HCEC 1CT (cell line): Measurements from ENCODE around the gene ARHGEF39.

Experiments used
- DNase-seq: peaks from one replicate; pipeline ENCODE4 v3.0.0-alpha.2; 2017

The ARHGEF39 gene, protein sequence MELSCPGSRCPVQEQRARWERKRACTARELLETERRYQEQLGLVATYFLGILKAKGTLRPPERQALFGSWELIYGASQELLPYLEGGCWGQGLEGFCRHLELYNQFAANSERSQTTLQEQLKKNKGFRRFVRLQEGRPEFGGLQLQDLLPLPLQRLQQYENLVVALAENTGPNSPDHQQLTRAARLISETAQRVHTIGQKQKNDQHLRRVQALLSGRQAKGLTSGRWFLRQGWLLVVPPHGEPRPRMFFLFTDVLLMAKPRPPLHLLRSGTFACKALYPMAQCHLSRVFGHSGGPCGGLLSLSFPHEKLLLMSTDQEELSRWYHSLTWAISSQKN

DNA sequence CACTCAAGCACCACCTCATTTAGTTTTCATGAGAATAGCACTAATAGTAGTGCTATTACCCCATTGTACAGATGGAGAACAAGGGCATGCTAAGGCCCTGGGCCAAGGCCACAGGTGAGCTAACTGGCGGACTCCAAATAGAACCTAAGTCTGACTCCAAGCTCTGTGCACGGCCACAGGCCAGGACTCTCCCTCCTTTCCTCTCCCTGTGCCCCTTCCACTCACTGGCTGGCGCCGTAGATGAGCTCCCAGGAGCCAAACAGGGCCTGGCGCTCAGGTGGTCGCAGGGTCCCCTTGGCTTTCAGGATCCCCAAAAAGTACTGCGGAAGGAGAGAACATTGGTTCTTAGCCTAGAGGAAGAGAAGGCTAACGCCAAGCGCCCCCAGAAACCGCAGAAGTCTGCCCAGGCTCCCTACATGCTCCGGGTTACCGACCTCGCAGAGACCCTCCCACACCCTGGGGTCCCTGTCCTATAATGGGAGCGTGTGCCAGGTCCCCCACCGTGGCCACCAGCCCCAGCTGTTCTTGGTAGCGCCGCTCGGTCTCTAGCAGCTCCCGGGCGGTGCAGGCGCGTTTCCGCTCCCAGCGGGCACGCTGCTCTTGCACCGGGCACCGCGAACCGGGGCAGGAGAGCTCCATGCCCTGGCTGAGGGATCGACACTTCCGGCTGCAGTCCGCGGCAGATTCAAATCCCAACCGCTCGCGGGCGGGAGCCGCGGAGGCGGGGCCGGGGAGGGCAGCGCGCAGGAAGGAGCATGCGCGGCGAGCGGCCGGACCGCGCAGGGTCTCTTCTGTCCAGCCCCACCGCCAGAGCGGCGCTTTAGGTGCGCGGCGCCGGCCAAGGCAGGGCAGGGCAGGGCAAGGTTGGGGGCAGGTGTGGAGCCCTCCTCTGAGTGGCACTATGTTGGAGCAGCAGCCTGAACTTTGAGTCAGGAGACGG, at the start of gene ARHGEF39:
Gene ARHGEF39 (minus strand): TSS at position 665 of the 940 bp plus-strand sequence. CDS start 26 bp downstream, at position 639.
- DNase-seq, result peak; percentile 83

DNA sequence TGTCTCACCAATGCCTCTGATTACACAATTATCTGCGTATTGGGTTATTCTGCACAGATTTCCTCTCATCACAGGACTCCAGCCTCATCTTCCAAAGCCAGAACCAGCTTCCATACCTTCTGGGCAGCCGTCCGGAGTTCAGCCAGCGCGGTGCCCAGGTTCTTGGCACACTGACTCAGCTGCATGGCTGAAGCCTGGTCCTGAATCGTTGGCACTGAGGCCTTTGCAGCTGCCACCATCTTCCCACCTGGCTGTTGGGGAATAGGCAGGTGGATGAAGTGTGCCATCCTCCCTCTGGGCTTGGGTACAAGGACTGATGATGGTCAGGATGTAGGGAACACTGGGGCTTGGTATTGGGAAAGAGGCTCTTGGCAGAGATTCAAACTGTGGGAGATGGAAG, 49.1 kb upstream of the ARHGEF39 start:
- no peak for DNase-seq

DNA sequence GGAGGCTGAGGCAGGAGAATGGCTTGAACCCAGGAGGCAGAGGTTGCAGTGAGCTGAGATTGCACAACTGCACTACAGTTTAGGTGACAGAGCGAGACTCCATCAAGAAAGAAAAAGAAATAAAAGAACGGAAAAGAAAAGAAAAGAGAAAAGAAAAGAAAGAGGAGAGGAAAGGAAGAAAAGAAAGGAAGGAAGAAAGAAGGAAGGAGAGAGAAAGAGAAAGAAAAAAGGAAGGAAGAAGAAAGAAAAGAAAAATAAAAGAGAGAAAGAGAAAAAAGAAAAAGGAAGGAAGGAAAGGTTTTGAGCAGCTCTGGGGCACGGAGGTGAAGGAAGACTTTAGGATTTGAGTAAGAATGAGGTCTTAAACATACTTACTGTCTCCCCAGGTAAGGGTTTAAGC, 48.6 kb upstream of the ARHGEF39 start:
- no peak for DNase-seq

DNA sequence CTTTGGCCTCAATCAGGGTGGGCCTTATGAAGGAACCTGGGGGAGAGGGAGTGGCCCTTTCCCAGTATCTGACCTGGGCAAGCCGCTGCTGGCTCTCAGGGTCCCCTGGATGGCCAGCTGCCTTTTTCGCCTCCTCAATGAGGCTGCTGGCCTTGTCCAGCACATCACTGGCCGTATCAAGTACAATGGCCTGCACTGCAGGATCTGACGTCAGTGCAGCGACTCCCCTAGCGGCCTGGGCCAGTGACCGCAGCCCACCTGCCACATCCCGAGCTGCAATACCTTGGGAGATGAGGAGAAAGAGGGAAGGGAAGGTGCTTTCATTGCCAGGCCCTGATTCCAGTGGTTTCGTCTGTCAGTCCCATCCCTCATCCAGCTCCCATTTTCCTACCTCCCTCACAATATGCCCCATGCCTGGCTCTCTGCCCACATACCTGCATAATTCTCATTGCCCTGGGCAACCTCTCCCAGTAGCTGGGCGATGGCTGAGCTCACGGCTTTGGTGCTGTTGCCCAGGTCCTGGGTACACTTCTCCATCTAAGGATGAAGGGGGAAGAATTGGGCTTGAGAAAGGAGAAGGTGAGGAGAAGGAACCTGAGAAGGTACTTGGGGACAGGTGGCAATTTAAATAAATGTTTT, 47.9 kb upstream of the ARHGEF39 start:
- no peak for DNase-seq

DNA sequence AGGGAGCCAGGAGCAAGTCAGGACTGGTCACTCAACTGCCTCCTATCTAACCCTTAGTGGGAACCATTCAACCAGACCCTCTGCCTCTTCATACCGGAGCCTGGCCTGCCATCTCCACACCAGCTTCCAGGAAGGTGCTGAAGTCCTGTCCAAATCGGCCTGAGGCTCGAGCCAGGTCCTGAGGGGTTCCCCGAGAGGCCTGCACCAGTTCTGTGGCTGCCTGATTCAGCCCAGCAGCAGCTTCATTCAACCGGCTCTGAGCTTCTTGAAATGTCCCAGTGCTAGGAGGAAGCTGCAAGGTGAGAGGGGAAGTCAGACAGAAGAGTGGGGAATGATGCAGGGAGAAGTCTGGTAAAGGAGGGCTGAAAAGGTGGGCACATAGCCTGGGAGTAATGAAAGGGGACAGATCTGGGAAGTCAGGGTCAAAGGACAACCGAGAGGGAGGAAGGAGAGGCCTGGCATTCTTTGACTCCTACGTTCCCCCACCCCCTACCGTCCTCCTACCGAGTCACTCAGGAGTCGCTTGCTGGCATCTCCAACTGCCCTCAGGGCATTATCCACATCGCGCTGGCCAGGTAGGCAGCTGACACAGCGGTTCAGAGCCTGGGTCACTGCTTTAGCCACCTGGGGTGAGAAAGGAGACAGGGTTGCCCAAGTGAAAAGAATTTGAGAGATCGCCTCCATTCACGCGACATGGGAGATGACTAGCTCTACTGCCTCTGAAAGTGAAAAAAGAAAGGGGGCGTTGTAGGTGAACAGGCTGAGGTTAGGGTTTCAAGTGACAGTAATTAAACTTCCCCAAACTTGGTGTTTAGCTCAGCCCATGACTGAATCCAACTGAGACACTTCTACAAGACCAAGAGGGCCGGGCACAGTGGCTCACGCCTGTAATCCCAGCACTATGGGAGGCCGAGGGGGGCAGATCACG, 46.8 kb upstream of the ARHGEF39 start:
- DNase-seq, result no peak

DNA sequence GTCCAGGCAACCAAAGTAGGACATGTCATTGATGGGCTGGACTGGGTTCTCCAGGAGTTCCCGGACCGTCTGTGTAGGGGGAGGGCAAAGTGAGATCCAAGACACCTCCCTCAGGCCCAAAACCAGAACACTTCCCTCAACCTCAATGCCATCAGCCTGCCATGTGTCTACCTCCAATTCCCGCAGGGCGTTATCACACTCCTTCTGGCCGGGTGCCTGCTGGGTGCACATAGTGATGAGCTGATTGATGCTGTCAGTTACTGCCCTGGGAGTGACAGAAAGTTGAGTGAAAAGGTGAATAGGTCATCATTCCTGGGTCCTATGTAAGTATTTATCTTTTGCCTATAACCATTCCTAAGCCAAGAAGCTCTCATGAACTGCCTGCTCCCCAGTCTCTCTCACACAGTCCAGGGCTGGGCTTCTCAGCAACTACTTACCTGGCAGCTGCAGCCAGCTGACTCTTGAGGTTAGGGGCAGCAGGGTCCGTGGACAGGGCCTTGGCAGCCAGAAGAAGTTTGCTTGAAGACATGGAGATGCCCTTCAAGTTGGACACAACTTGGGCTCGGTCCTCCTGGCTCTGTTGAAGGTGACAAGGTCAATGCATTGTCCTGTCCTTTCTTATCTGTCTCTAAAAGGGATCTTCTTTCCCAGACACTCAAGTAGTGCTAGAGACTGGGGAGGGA, 46.0 kb upstream of the ARHGEF39 start:
- DNase-seq, result no peak

DNA sequence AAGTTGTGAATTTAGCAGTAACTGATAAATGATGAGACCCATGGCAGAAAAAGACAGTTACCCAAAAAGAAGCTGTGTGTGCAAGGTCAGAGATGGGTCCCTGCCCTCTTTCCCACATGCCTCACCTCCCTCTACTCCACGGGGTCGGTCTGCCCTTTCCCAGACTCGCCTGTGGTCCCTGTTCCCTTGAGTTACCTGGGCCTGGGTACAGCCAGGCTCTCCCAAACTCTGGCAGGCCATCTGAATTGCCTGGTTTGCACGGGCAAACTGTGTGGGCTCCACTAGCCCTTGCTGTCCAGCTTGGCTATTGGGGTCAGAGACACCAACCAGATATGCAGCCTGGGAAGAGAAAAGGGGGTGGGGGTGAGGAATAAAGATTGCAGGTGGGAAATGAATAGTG, 43.2 kb upstream of the ARHGEF39 start:
- no peak for DNase-seq

DNA sequence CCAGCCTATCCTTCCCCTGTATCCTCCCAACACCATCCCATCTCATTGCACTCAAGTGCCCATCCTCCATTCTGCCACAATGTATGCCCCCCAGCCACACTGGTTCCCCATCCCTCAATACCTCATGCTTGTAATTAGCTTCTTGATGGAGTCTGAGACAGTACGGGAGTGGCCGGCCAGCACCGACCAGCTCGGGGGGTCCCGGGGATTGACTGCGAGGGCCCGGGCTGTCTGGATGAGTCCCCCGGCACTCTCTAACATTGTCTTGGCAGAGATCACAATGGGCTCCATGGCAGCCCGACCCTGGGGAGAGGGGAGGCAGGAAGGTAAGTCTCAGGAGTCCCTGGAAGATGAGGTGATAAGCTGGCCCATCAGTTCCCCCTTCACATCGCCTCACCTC, 42.0 kb upstream of the ARHGEF39 start:
- no peak for DNase-seq

DNA sequence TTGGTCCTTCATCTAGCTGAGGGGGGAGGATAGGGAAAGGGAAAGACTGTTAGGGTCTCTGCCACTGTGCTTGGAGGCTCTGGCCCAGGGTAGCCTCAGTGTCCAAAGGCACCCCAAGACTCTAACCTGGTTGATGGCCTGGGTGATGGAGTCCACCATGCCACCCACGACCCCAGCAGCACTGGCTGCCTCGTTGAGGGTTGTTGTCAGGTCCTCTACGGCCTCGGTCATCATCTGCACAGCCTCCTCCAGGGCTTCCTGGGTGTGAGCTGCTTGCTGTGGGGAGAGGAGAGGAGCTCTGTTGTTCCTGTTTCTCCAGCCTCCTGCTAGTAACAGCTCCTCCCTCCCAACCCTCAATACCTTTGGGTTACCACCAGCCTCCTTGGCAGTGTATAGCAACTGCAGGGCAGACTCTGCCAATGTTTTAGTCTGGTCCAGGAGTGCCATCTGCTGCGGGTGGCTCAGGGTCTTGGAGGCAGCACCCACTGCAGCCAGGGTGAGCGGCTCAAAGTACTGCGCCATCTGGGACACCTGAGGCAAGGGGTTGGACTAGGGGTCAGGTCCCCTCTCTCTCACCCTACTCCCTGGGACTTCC, 40.9 kb upstream of the ARHGEF39 start:
- no peak for DNase-seq

DNA sequence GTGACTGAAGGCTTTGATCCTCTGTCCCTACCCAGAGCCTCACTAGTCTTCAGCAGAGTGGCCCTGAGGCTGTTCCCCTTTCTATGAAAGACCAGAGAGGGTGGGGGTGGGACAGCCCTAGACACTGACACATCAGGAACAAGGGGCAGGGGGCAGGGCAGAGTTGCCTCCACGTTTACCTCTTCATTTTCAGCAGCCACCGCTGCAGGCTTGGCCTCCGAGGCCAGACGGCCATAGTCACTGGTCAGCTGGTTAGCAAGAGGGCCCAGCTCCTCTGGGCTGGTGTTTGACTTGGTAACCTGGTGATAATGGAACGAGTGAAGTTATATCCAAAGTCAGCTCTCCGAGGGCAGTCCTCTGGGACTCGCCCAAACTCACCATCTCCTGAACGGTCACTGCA, 40.4 kb upstream of the ARHGEF39 start:
- DNase-seq, result no peak

DNA sequence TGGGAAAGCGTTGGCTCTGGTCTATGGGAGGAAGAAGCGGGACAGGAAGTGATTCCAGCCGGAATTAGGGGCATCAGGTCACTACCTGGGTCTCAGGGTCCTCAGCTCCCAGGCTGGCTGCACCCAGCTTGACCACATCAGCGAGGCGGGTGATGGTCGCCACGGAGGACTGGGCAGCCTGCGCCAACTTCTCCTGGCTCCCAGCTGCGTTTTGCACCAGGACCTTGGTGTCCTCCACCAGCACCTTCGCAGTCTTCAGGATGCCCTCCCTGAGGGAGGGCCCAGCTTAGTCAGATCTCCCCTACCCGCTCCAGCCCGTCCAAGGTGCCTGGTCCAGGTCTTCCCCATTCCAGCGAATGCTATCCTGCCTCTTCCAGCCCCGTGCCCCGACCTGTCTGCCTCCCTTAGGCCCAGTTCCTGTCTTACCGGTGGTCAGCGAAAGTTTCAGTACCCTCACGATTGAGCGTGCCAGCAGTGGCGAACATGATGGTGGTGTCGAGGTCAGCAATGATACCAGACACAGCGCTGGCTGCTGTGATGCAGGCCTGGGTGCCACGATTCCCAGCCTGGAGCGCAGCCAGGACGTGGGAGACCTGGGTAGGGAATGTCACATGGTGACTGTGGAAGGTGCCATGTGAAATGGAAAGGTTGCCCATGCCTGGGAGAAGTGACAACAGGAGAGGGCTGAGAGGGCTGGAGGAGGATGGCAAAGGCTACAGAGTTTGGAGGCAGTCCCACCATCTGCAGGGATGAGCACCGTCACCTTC, 39.1 kb upstream of the ARHGEF39 start:
- DNase-seq, result no peak

DNA sequence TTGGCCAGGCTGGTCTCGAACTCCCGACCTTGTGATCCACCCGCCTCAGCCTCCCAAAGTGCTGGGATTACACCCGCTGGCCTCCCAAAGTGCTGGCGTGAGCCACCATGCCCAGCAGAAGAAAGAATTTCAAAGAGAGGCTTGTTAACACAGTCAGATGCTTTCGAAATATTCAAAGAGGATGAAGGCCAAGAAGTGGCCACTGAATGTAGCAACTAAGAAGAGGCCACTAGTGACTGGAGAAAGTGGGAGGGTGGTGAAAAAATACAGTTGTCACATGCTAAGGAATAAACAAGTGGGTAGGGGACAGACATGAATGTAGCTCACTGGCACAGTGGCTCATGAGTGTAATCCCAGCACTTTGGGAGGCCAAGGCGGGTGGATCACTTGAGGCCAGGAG, 37.7 kb upstream of the ARHGEF39 start:
- no peak for DNase-seq

DNA sequence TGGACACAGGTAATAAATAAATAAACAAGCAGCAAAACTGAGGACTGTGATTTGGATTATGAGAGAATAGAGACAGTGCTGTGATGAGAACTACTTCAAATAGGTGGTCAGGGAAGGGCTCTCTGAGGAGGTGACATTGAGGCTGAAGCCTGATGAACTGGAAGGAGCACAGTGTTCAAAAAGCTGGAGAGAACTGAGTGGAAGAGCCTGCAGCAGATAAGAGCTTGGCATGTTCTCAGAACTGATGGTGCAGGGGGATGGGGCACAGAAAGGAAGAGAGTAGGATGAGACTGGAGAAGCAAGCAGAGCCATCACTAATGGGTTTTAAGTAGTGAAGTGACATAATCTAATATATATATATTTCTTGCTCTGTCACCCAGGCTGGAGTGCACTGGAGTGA, 35.9 kb upstream of the ARHGEF39 start:
- DNase-seq, result no peak

DNA sequence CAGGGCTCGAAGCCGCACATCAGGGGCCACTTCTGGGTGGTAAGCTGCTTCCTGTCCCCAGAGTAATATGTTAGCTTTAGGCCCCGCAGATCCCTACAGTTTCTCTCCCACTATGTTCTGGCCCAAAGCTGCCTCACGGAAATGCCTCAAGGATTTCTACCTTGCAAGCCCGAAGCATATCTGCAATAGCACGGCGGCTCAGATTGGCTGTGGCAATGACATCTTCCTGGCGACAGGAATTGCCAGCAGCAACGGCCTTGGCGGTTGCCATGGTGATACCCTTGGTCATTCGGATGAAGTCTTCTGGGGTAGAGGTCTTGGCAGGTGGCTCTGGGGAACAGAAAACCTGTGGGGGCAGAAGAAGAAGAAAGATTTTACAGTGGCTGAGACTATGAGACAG, 35.0 kb upstream of the ARHGEF39 start:
- DNase-seq, result no peak

DNA sequence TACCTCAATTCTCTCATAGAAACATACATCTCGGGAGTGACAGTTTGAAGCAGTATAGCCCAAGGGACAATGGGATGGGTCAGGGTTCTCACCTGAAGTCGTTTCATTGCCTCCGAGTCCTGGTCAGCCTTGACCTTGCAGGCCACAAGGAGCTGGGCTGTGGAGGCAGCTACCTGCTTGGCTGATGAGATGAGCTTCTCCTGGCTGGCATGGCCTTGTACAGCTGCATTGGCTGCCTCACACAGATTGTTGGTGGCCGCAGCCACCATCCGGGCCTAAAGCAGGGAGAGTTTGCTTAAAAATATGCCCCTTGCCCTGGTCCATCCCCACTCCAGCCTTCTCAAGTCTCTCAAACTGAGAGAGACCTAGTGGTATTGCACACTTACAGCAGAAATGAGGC, 33.2 kb upstream of the ARHGEF39 start:
- no peak for DNase-seq

DNA sequence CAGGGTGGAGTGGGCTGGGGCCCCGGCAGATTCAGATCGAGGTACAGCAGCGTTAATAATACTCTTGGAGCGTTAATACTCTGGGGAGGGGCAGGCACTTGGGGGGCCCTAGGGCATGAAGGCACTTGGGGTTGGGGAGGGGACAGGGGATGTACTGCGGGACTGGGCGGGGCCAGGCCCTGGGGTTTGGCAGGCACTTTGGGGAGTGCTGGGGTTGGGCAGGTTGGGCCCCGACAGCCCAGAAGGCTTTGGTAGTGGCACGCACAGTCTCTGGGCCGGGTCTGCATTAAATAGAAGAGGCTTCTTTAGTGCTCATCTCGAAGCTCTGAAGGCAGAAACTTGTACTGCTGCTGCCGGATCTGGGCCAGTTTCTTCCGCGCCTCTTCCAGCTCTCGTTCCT, 32.5 kb upstream of the ARHGEF39 start:
- no peak for DNase-seq

DNA sequence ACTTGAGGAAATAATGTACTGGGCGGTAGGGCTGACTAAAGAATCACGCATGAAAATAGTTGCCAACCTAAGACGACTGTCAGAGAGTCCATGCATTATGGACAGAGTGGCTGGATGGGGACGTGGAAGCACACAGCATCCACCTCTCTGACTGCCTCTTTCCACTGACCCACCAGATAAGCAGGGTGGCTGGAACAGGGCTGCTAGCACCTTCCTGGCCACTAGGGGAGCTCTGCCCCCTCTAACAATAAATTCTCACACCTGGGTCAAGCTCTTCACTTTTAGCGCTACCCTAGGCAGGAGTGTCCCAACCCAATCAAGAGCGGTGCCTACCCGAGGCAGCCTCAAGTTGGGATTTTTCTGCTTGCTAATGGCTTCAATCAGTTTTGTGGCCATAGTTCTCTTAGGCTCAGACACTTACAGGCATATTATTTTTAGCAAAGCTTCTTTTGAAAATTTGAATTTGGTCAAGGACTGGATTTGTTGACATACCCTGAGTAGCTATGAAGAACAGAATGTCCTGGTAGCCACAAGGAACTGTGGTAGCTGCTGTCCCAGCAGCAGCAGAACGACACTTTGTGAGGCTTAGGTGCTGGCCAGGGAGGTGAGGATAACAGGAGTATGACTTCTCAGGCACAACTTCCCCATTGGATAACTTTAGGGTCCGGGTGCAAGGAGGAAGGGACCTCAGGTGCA, 31.7 kb upstream of the ARHGEF39 start:
- peak; percentile 63 for DNase-seq

DNA sequence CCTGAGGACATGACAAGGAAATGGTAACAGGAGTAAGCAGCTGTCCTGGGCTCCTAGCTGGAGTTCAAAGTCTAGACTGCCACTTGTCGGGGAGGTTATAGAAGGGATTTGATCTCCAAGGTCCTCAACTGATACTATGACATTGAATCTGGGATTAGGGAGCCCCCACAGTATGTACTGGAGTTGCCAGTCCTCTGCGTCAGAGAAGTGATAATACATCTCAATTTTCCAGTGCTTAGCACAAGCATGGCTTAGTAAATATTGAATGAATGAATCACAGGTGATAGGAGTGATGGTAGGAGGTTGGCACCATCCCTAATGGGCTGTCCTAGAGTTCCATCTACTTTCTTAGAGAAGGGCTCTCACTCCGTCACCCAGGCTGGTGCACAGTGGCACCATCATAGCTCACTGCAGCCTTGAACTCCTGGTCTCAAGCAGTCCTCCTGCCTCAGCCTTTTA, 31.0 kb upstream of the ARHGEF39 start:
- DNase-seq, result no peak

DNA sequence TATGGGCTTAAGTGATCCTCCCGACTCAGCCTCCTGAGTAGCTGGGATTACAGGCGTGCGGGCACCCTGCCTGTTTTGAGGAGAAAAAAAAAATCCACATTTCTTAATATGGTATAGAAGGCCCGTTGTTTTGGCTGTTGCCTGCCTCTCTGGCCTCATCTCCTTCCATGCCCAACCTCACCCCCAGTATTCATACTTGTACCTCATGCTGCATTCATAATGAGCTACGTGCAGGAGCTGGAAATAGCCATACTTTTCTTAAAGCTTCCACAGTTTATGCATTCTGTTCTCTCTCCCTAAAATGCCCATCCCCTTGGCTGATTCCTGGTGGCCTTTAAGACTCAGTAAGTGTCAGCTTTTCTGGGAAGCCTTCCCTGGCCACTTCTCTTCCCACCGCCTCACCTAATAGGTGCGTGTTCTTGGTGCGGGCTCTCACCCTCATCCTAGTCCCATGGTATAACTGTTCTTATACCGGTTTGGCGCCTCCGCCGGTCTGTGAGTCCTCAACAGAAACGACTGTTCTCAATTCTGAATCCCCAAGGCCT, 26.8 kb upstream of the ARHGEF39 start:
- no peak for DNase-seq

DNA sequence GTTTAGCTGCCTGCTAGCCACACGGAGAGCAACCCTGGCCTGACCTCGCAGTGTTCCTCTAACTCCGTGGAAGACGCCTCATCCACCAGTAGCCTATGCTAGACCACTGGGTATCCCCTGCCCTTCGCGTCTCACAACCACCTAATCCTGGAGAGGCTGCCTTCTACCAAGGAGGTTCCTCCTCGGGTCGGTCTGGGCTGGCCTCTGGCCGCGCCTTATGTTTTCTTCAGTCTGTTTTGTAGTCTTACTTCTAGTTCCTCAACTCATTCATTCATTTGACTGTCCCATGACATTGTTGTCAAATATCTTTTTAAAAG, 26.3 kb upstream of the ARHGEF39 start:
- DNase-seq, result no peak
